Body of pancreas (tissue), 4 donors: Measurements from ENCODE around the gene TBX15. TPM values are rescaled to one million over a fixed set of nuclear protein-coding genes. Genes with fewer than 3 reads are reported as not detected.

Source experiments
- ATAC-seq: fragments of 150-250 bp; one replicate; pipeline ENCODE4 v1.9.1; 2016
- DNase-seq, 4 donors: peaks; one replicate each; pipeline ENCODE4 v3.0.0-alpha.2; 2019
- H3K27ac ChIP-seq, 4 donors: fragments of 200-600 bp; sonication (generic); 1 replicate in 3 of 4; 2 replicates in 1 of 4; pipeline versions ENCODE4 v1.5.1 to v1.6.1; 2016 to 2019; ENCODE audit warnings: mild to moderate bottlenecking in 1 of 4, mixed read lengths in 1 of 4, moderate library complexity in 1 of 4
- H3K27me3 ChIP-seq, 2 donors: fragments of 200-600 bp; sonication (generic); one replicate each; pipeline ENCODE4 v1.6.0; 2016; ENCODE audit warnings: mild to moderate bottlenecking in 1 of 2
- H3K36me3 ChIP-seq, 2 donors: fragments of 200-600 bp; sonication (generic); replicated peaks in 1 of 2; 2 replicates each; pipeline ENCODE4 v1.5.1; 2016; ENCODE audit warnings: low read depth in 2 of 2; ENCODE audit not compliant: insufficient read depth in 1 of 2
- H3K4me1 ChIP-seq: fragments of 200-600 bp; sonication (generic); one replicate; pipeline ENCODE4 v1.6.0; 2016
- H3K4me3 ChIP-seq, 2 donors: fragments of 200-600 bp; sonication (generic); 1 replicate in 1 of 2; 2 replicates in 1 of 2; pipeline ENCODE4 v1.5.1; 2016 to 2019
- H3K9me3 ChIP-seq, 3 donors: fragments of 200-600 bp; sonication (generic); 1 replicate in 2 of 3; 2 replicates in 1 of 3; pipeline ENCODE4 v1.5.1; 2016
- POLR2A ChIP-seq, 3 donors: fragments of 450-650 bp; IDR thresholded peaks; one replicate each; pipeline ENCODE4 v1.6.1; 2016; ENCODE audit warnings: antibody characterized with exemption in 3 of 3, mild to moderate bottlenecking in 2 of 3
- WGBS, 2 donors: methylation state at CpG; one replicate each; pipeline ENCODE4 v1.1.5; 2017; 5-methylcytosine and 5-hydroxymethylcytosine counted together
- intact Hi-C: fragments of 100-400 bp; cut with DNase I; formaldehyde crosslinking; loops from one replicate; pipeline ENCODE4 v1.15.1; 2023
- small RNA-seq: library from RNA; depleted of rRNA; stranded (forward); fragments of <200 nt; gene quantifications from one replicate; pipeline ENCODE3, GENCODE V24; 2016
- total RNA-seq, 2 donors: library from RNA; depleted of rRNA; stranded (reverse); fragments of >200 nt; gene quantifications; one replicate each; pipeline ENCODE4 v1.1.0, GENCODE V29; 2016
- TF ChIP-seq, protein P1 (sequence below), 7 experiments: fragments of 450-650 bp in 4 of 7; fragments of 200-600 bp in 3 of 7; sonication (generic) in 3 of 7; IDR thresholded peaks; one replicate each; pipeline ENCODE4 v1.5.1; 2016 to 2019; ENCODE audit warnings: antibody characterized with exemption in 7 of 7

The TBX15 gene
- total RNA-seq, 2 donors from 2014 or later, result not detected

DNA sequence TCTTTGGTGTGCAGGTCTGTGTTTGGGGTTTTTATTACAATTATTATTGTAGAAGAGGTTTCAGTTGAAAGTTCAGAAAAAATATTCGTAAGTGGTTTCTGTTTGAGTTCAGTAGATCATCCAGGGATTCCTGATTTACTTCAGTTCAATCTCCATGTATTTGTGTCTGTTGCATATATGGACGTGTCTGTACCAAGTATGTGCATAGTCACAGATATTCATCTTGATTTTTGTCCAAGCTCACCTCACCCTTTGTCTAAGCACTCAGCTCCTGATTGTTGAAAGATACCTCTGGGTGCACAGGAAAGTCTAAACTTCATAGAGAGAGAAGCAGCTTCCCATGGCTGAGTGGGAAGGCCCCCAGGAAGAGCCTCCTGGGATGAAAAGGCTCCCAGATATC lies 141.7 kb downstream of the TBX15 start:
- Histone ChIP-seq H3K36me3 (no peaks in the 10 kb centered on the region), H3K27me3 (no peaks in the 10 kb centered on the region), H3K9me3 (no peaks in the 10 kb centered on the region), H3K4me3 (no peak overlapping the region), H3K27ac (no peak overlapping the region), H3K4me1 (no peaks in the 10 kb centered on the region)
- 56 to 61% methylated on average over 2 of the region's 2 CpGs for WGBS, 2 donors
- intact Hi-C loops, result no loop called here
- no peak for ATAC-seq
- no peak for DNase-seq
- TF ChIP-seq, protein P1, sequence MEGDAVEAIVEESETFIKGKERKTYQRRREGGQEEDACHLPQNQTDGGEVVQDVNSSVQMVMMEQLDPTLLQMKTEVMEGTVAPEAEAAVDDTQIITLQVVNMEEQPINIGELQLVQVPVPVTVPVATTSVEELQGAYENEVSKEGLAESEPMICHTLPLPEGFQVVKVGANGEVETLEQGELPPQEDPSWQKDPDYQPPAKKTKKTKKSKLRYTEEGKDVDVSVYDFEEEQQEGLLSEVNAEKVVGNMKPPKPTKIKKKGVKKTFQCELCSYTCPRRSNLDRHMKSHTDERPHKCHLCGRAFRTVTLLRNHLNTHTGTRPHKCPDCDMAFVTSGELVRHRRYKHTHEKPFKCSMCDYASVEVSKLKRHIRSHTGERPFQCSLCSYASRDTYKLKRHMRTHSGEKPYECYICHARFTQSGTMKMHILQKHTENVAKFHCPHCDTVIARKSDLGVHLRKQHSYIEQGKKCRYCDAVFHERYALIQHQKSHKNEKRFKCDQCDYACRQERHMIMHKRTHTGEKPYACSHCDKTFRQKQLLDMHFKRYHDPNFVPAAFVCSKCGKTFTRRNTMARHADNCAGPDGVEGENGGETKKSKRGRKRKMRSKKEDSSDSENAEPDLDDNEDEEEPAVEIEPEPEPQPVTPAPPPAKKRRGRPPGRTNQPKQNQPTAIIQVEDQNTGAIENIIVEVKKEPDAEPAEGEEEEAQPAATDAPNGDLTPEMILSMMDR (IDR thresholded peaks at IDR 0.05), result no peak
- no peak for TF ChIP-seq POLR2A (IDR thresholded peaks at IDR 0.05)

DNA sequence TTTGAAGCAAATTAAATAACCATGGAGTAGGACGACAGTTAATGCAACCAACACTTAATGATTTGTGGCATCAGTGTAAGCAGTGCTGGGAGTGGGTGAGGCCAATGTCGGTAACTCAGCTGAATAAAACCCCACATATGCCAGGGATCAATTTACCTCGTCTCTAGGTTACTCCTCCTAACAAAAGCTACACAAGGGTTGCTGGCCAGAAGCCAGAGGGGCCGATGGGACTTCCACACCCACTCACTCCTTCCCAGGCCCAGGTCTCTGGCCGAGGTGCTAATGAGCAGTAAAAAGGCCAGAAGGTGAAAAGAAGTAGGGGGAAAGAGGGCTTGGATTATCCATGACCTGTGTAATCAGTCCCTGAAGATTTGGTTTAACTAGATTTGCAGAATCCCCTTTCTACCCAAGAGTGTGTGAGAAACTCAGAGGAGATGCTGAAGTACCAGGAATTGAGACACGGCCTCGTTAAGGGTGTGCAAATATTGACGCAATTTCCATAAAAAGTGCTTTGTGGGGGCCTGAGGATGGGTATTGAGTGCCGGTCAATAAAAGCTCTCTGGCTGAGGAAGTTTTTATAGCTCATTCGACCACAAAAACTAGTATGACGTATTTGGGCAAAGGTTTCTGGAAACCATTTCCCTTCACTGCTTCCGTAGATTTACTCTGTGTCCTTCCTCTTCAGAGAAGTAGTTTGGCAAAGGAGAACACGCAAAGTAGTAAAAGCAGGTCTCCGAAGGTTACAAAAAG lies 145.5 kb downstream of the TBX15 start:
- H3K4me1 ChIP-seq, result no peaks in the 10 kb centered on the region
- H3K9me3 ChIP-seq, result no peaks in the 10 kb centered on the region
- H3K27ac ChIP-seq, result no peak overlapping the region
- WGBS, 2 donors, result 35 to 47% methylated on average over 14 of the region's 14 CpGs
- H3K27me3 ChIP-seq, result no peaks in the 10 kb centered on the region
- TF ChIP-seq, protein P1 (IDR thresholded peaks at IDR 0.05), result no peak
- TF ChIP-seq POLR2A (IDR thresholded peaks at IDR 0.05), result no peak
- intact Hi-C loops, result no loop called here
- no peak overlapping the region for H3K4me3 ChIP-seq
- no peaks in the 10 kb centered on the region for H3K36me3 ChIP-seq
- ATAC-seq (no peak), DNase-seq (no peak)

DNA sequence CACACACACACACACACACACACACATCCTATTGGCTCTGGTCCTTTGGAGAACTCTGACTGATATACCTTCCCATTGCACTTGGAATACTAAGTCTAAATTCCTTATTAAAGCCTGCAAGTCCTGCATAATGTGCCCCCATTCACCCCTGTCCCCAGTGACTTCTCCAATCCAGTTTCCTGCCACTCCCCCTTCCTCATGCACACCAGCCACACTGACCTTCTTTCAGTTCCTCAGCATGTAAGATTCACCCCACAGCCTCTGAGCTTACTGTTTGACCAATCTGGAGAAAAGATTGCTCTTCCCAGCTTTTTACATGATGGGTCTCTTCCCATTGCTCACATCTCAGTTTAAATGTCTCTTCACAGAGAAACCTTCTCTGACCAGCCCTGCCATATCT lies 146.6 kb downstream of the TBX15 start:
- ATAC-seq (no peak), DNase-seq (no peak)
- no peak overlapping the region for H3K27ac ChIP-seq
- H3K4me3 ChIP-seq, result no peak overlapping the region
- H3K36me3 ChIP-seq, result no peaks in the 10 kb centered on the region
- TF ChIP-seq, protein P1 (IDR thresholded peaks at IDR 0.05), result no peak
- TF ChIP-seq POLR2A (IDR thresholded peaks at IDR 0.05), result no peak
- intact Hi-C loops, result no loop called here
- no peaks in the 10 kb centered on the region for H3K27me3 ChIP-seq
- H3K9me3 ChIP-seq, result no peaks in the 10 kb centered on the region
- H3K4me1 ChIP-seq, result no peaks in the 10 kb centered on the region

Small RNA genes within 50 kb of the gene (small RNA-seq; reads per million reads assigned to genes)
- gene AL139420.2, result not detected

Other genes with a start within 250 kb of the TBX15 start
- 10 to 100 TPM in 1 of 2 donors, 1 to 10 TPM in 1; 4.9 to 11.7 TPM for gene WARS2, start 152.3 kb upstream of the TBX15 start, total RNA-seq